Right lung (tissue), 5 donors: ENCODE measurements around the gene ADSL. TPM values are rescaled to one million over a fixed set of nuclear protein-coding genes. Genes with fewer than 3 reads are reported as not detected.
A peak's percentile ranks its signal among the peaks of the same experiment; 100 is the strongest.
"Not testable (repeated sequence)": the region's sequence is repeated elsewhere in the genome, so short reads cannot be mapped to it uniquely, and the experiment has no call there.

Source experiments
- DNase-seq, 2 donors: peaks; one replicate each; pipeline ENCODE4 v3.0.0-alpha.2; 2013
- polyA plus RNA-seq, 5 donors: library from polyadenylated mRNA; unstranded; fragments of 120-200 nt; gene quantifications; one replicate each; pipeline versions ENCODE4 v1.2.1 to v1.2.3, GENCODE V29; 2013; ENCODE audit warnings: inconsistent platforms in 1 of 5, low replicate concordance in 1 of 5; ENCODE audit not compliant: insufficient read length in 5 of 5, insufficient read depth in 1 of 5

ADSL gene
- polyA plus RNA-seq, 5 donors: 94.3 to 114 (median 99.8) TPM

GRCh38 chr22:40366068-40366467 is 19.8 kb downstream of the ADSL start:
- no peak for DNase-seq

- DNase-seq: no peak
Measured at GRCh38 chr22:40367342-40367741, 21.0 kb downstream of the ADSL start.

GRCh38 chr22:40368016-40368415 is 21.7 kb downstream of the ADSL start:
- DNase-seq: no peak

GRCh38 chr22:40368836-40369235 is 22.5 kb downstream of the ADSL start:
- no peak for DNase-seq

GRCh38 chr22:40374567-40374966 is 28.3 kb downstream of the ADSL start:
- DNase-seq: no peak

- no peak for DNase-seq
Measured at GRCh38 chr22:40376149-40376548, 29.8 kb downstream of the ADSL start.

GRCh38 chr22:40377931-40378330 is 31.6 kb downstream of the ADSL start:
- no peak for DNase-seq

GRCh38 chr22:40378448-40378847 is 32.1 kb downstream of the ADSL start:
- DNase-seq: not testable (repeated sequence)

- no peak for DNase-seq
Measured at GRCh38 chr22:40381461-40381860, 35.2 kb downstream of the ADSL start.

GRCh38 chr22:40383905-40384304 is 37.6 kb downstream of the ADSL start:
- DNase-seq: no peak

- no peak for DNase-seq
Measured at GRCh38 chr22:40385036-40385782, 38.9 kb downstream of the ADSL start.

GRCh38 chr22:40387746-40388145 is 41.4 kb downstream of the ADSL start:
- DNase-seq: no peak

GRCh38 chr22:40388231-40388630 is 41.9 kb downstream of the ADSL start:
- no peak for DNase-seq

GRCh38 chr22:40391417-40391816 is 45.1 kb downstream of the ADSL start:
- no peak for DNase-seq

- DNase-seq: no peak
Measured at GRCh38 chr22:40392618-40393017, 46.3 kb downstream of the ADSL start.

- no peak for DNase-seq
Measured at GRCh38 chr22:40394607-40395006, 48.3 kb downstream of the ADSL start.

GRCh38 chr22:40395607-40396006 is 49.3 kb downstream of the ADSL start:
- no peak for DNase-seq

GRCh38 chr22:40396882-40397281 is 50.6 kb downstream of the ADSL start:
- DNase-seq: peak; percentile 85 to 86

GRCh38 chr22:40397396-40397795 is 51.1 kb downstream of the ADSL start:
- no peak for DNase-seq

- DNase-seq: no peak
Measured at GRCh38 chr22:40399621-40400020, 53.3 kb downstream of the ADSL start.

- no peak for DNase-seq
Measured at GRCh38 chr22:40400159-40400558, 53.9 kb downstream of the ADSL start.

GRCh38 chr22:40401532-40401931 is 55.2 kb downstream of the ADSL start:
- no peak for DNase-seq

GRCh38 chr22:40401981-40402406 is 55.7 kb downstream of the ADSL start:
- DNase-seq: no peak

- DNase-seq: no peak
Measured at GRCh38 chr22:40403141-40403540, 56.8 kb downstream of the ADSL start.
